OCI-LY1 (cell line): ENCODE results near the gene CNTNAP2.

Source experiments
- CTCF ChIP-seq: fragments of 200-600 bp; sonication (generic), shearing (Covaris generic); IDR thresholded peaks from 2 replicates; pipeline ENCODE4 v1.5.1; 2017; ENCODE audit warnings: mild to moderate bottlenecking, antibody characterized with exemption, low read length, moderate library complexity, mixed read lengths
- EZH2 ChIP-seq: fragments of 200-600 bp; sonication (generic), shearing (Covaris generic); IDR thresholded peaks from 2 replicates; pipeline ENCODE4 v1.8.0; 2017; ENCODE audit warnings: borderline replicate concordance, mixed run types, mild to moderate bottlenecking, antibody characterized with exemption, low read length, moderate library complexity, mixed read lengths

DNA sequence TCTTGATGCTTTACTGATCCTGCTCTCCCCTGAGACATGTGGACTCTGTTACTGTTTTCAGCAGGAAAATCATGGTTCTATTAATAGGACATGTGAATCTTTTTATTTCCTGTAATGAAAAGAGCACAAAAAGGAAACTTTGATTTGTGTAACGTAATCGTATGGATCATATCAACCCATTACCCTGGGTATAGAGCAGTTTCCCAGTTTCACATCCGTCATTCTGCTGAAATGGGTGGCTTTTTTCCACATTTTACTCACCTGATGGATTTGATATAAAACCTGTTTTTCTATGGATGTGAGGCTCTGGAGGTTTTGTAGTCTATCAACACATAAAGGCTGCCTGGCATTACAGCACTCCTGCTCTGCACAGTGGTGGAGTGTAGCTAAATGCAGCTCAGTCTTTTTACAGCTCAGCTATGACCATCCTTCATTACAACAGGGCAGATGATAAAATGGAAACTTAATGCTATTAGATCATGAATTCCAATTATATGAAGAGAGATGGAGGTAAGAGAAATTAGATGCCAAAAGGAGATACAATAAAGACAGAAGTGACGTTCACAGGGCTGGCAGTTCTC, 1987.6 kb downstream of the CNTNAP2 start:
- TF ChIP-seq CTCF = no peak
- TF ChIP-seq EZH2 = no peak
